Smooth muscle cell (in vitro differentiated cells): Measurements from ENCODE around the gene PKDCC. TPM values are rescaled to one million over a fixed set of nuclear protein-coding genes. Genes with fewer than 3 reads are reported as not detected.

Source experiments
- DNase-seq: peaks from one replicate; lab custom pipeline; 2025; ENCODE audit not compliant: unreplicated experiment; lab: John Stamatoyannopoulos, UW
- H2AFZ ChIP-seq: fragments of 200-600 bp; sonication (generic); 2 replicates; pipeline ENCODE4 v1.6.0; 2016; ENCODE audit warnings: antibody characterized with exemption, low read depth, mild to moderate bottlenecking
- H3F3A ChIP-seq: fragments of 200-600 bp; sonication (generic); 2 replicates; pipeline ENCODE4 v1.6.0; 2017; ENCODE audit warnings: antibody characterized with exemption, low read depth
- H3K27ac ChIP-seq: fragments of 200-600 bp; sonication (generic); 2 replicates; pipeline ENCODE4 v1.5.1; 2016; ENCODE audit warnings: low read depth, mild to moderate bottlenecking
- H3K27me3 ChIP-seq: fragments of 200-600 bp; sonication (generic); 2 replicates; pipeline ENCODE4 v1.6.1; 2016; ENCODE audit warnings: low read depth, mild to moderate bottlenecking
- H3K36me3 ChIP-seq: fragments of 200-600 bp; sonication (generic); 2 replicates; pipeline ENCODE4 v1.5.1; 2016; ENCODE audit warnings: low read depth
- H3K4me1 ChIP-seq: fragments of 200-600 bp; sonication (generic); 2 replicates; pipeline ENCODE4 v1.5.1; 2016; ENCODE audit warnings: low read depth
- H3K4me2 ChIP-seq: fragments of 200-600 bp; sonication (generic); 2 replicates; pipeline ENCODE4 v1.6.0; 2016; ENCODE audit warnings: mild to moderate bottlenecking
- H3K4me3 ChIP-seq: fragments of 200-600 bp; sonication (generic); 2 replicates; pipeline ENCODE4 v1.5.1; 2016; ENCODE audit warnings: mild to moderate bottlenecking
- H3K79me2 ChIP-seq: fragments of 200-600 bp; sonication (generic); 2 replicates; pipeline ENCODE4 v1.6.0; 2016; ENCODE audit warnings: low read depth, mild to moderate bottlenecking
- H3K9ac ChIP-seq: fragments of 200-600 bp; sonication (generic); 2 replicates; pipeline ENCODE4 v1.6.0; 2016; ENCODE audit warnings: low read depth
- H3K9me3 ChIP-seq: fragments of 200-600 bp; sonication (generic); replicated peaks from 2 replicates; pipeline ENCODE4 v1.5.1; 2016; ENCODE audit warnings: low read depth
- H4K20me1 ChIP-seq: fragments of 200-600 bp; sonication (generic); 2 replicates; pipeline ENCODE4 v1.6.0; 2016; ENCODE audit warnings: low read depth
- WGBS: methylation state at CpG from one replicate; pipeline ENCODE4 v1.1.7; 2016; ENCODE audit warnings: low lambda C conversion rate; 5-methylcytosine and 5-hydroxymethylcytosine counted together
- polyA plus RNA-seq: library from polyadenylated mRNA; unstranded; fragments of >200 nt; fragmentation: Nextera tagmentation; extraction: Ambion mirVana; gene quantifications from 2 replicates; pipeline ENCODE4 v1.2.1, GENCODE V29; 2016
- total RNA-seq: library from RNA; depleted of rRNA; stranded (reverse); fragments of >200 nt; gene quantifications from 2 replicates; pipeline ENCODE4 v1.2.3, GENCODE V29; 2014
- TF ChIP-seq, protein P1 (sequence below): fragments of 200-600 bp; sonication (generic); IDR thresholded peaks from 2 replicates; pipeline ENCODE4 v1.5.1; 2017; ENCODE audit warnings: borderline replicate concordance, mild to moderate bottlenecking, antibody characterized with exemption; ENCODE audit not compliant: insufficient read depth, poor library complexity, severe bottlenecking

PKDCC gene
- total and polyA plus RNA-seq, 2 experiments from 2014 or later: 12.2 to 15.2 TPM

DNA sequence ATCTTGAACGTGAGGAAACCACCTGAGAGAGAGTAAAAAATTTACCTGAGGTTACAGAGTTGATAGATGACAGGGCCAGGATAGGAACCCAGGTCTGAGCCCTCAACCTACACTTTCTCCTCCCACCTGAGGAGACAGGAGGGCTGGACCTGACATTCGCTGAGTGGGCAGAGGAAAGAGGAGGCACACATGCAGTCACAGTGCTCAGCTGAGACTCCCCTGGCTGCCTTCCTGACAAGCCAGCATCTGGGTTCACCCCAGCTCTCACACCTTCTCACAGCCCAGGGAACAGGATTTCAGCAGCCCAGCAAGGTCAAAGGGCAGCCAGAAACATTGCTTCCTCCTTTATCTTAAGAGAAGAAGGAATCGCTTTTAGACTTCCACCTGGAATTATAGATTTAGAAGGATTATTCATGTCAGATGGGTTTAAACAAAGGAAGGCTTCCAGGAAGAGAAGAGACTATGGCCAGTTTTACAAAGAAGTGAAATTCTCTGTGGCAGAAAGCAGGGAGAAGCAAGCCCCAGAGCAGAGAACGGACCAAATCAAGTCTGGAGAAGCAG, 18.1 kb upstream of the PKDCC start:
- TF ChIP-seq, protein P1, sequence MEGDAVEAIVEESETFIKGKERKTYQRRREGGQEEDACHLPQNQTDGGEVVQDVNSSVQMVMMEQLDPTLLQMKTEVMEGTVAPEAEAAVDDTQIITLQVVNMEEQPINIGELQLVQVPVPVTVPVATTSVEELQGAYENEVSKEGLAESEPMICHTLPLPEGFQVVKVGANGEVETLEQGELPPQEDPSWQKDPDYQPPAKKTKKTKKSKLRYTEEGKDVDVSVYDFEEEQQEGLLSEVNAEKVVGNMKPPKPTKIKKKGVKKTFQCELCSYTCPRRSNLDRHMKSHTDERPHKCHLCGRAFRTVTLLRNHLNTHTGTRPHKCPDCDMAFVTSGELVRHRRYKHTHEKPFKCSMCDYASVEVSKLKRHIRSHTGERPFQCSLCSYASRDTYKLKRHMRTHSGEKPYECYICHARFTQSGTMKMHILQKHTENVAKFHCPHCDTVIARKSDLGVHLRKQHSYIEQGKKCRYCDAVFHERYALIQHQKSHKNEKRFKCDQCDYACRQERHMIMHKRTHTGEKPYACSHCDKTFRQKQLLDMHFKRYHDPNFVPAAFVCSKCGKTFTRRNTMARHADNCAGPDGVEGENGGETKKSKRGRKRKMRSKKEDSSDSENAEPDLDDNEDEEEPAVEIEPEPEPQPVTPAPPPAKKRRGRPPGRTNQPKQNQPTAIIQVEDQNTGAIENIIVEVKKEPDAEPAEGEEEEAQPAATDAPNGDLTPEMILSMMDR: no peak

DNA sequence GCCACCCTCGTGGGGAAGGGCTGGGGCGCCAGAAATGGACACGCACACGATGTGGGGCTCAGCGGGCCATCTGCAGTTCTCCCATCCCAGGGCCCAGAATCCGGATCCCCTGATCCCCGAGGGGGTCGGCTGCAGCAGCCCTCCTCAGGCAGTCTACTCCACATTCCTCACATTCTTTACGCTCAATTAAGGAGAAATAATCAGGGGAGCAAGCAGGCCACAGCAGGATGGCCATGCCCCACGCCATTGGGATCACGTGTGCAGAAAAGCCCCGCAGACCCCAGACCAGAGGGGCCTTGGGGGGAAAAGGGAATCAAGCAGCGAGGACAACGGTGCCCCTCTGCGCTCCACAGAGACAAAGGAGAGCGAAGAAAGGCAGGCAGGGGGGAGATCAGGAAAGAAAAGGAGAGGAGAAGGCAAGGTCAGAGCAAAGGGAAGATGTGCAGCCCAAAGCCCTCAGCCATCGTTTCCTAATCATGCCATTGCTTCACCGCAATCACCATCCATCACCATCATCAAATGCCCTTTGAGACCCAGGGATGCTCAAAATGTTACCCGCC, 17.5 kb upstream of the PKDCC start:
- no peaks in the 10 kb centered on the region for H3K79me2 ChIP-seq
- H4K20me1 ChIP-seq: no peaks in the 10 kb centered on the region
- H2AFZ ChIP-seq: no peak overlapping the region
- TF ChIP-seq, protein P1: no peak
- no peak overlapping the region for H3K4me3 ChIP-seq
- no peaks in the 10 kb centered on the region for H3K9me3 ChIP-seq
- no peaks in the 10 kb centered on the region for H3F3A ChIP-seq
- no peak overlapping the region for H3K9ac ChIP-seq
- no peaks in the 10 kb centered on the region for H3K27me3 ChIP-seq
- H3K27ac ChIP-seq: no peak overlapping the region
- DNase-seq: no peak
- no peak overlapping the region for H3K4me2 ChIP-seq
- 48% methylated on average over 19 of the region's 19 CpGs for WGBS
- peaks cover 43% of the 10 kb centered on the region for H3K4me1 ChIP-seq
- no peaks in the 10 kb centered on the region for H3K36me3 ChIP-seq

More for the DNA sequence above, 18.1 kb upstream of the PKDCC start:
- no peaks in the 10 kb centered on the region for H4K20me1 ChIP-seq
- no peak overlapping the region for H3K27ac ChIP-seq
- no peak overlapping the region for H2AFZ ChIP-seq
- no peak overlapping the region for H3K9ac ChIP-seq
- no peaks in the 10 kb centered on the region for H3K79me2 ChIP-seq
- no peak overlapping the region for H3K4me2 ChIP-seq
- no peak for DNase-seq
- no peaks in the 10 kb centered on the region for H3F3A ChIP-seq
- no peaks in the 10 kb centered on the region for H3K9me3 ChIP-seq
- H3K4me3 ChIP-seq: no peak overlapping the region
- peaks cover 48% of the 10 kb centered on the region for H3K4me1 ChIP-seq
- 78% methylated on average over 4 of the region's 4 CpGs for WGBS
- no peaks in the 10 kb centered on the region for H3K36me3 ChIP-seq
- no peaks in the 10 kb centered on the region for H3K27me3 ChIP-seq

DNA sequence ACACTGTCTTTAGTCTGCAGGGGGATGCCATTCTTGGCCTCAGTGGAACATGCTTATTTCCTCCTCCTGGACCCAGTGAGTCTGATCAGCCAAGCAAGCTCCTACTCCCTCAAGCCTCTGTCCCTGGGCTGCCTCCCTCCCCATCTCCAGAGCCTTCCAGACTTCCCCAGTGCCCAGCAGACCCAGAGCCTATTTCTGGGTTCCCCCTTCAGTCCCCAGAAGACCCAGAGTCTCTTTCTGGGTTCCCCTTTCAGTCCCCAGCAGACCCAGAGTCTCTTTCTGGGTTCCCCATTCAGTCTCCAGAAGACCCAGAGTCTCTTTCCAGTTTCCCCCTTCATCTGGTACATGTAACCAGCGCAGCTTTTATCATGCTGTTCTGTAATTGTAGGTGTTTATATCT, 17.0 kb upstream of the PKDCC start:
- H2AFZ ChIP-seq: no peak overlapping the region
- H3K27me3 ChIP-seq: no peaks in the 10 kb centered on the region
- 97% methylated on average over 1 of the region's 1 CpG for whole genome bisulfite sequencing
- H3K79me2 ChIP-seq: no peaks in the 10 kb centered on the region
- H3K27ac ChIP-seq: no peak overlapping the region
- no peak overlapping the region for H3K9ac ChIP-seq
- no peaks in the 10 kb centered on the region for H4K20me1 ChIP-seq
- H3F3A ChIP-seq: no peaks in the 10 kb centered on the region
- no peak overlapping the region for H3K4me2 ChIP-seq
- no peak for DNase-seq
- peaks cover 39% of the 10 kb centered on the region for H3K4me1 ChIP-seq
- TF ChIP-seq, protein P1: no peak
- no peaks in the 10 kb centered on the region for H3K9me3 ChIP-seq
- H3K4me3 ChIP-seq: no peak overlapping the region
- H3K36me3 ChIP-seq: no peaks in the 10 kb centered on the region
